DMS53 treated with DMSO at 0.1 percent for 48 hours (cell line): ENCODE data around the gene FBLN2.

Experiments
- DNase-seq: peaks from one replicate; lab custom pipeline; 2025; ENCODE audit not compliant: unreplicated experiment; lab: John Stamatoyannopoulos, UW

The FBLN2 gene

DNA sequence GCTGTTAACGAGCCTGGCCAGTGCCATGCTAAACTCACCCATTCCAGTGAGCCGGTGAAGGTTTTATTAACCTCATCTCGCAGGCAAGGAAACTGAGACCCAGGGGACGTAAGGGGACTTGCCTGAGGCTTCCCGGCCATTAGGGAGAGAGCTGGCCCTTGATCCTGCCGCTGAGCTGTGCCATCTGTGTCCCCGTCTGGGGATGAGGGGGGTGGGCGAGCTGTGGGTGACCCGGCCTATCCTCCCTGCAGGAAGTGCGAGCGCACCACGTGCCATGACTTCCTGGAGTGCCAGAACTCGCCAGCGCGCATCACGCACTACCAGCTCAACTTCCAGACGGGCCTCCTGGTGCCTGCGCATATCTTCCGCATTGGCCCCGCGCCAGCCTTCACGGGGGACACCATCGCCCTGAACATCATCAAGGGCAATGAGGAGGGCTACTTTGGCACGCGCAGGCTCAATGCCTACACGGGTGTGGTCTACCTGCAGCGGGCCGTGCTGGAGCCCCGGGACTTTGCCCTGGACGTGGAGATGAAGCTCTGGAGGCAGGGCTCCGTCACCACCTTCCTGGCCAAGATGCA is 88.5 kb downstream of the FBLN2 start:
- DNase-seq, result no peak

GRCh38 chr3:13637953-13638352 is 89.0 kb downstream of the FBLN2 start:
- no peak for DNase-seq

DNA sequence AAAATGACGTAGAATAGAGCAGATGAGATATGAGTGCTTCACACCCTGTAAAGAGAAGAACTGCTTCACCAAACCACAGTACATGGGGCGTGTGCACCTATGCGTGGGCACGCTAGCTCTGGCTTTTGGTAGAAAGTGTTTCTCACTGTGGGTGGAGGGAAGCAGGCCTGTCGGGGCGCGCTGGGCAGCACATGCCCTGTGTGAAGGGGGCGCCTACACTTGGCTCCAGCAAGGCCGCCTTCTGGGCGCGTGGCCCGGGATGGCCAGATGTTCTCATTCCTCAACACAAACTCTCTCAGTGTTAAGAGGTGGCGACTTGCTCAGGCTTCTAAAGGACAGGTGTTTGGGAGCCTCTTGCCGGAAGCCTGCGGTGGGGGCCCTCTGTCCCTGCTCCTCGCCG is 90.0 kb downstream of the FBLN2 start:
- no peak for DNase-seq

DNA sequence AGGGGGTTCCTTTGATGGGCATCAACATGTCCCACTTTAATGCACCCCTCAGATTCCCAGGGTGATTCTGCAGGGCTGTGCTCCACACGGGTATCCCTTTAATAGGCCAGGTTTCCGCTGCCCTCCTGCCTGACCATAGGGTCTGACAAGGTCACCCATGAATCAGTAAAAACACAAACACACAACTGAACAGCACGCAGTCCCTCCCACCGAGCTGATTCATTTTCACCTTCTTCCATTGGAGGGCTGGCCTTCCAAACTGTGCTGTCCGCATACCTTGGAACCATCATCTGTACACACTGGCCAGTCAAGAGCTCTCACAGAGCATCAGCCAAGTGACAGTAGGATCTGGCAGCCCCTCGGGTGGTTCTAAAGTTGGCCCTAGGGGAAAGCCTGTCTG is 93.7 kb downstream of the FBLN2 start:
- no peak for DNase-seq

GRCh38 chr3:13644341-13645117 is 95.6 kb downstream of the FBLN2 start:
- no peak for DNase-seq

GRCh38 chr3:13645801-13646637 is 97.1 kb downstream of the FBLN2 start:
- no peak for DNase-seq

GRCh38 chr3:13647298-13648059 is 98.6 kb downstream of the FBLN2 start:
- DNase-seq, result no peak

DNA sequence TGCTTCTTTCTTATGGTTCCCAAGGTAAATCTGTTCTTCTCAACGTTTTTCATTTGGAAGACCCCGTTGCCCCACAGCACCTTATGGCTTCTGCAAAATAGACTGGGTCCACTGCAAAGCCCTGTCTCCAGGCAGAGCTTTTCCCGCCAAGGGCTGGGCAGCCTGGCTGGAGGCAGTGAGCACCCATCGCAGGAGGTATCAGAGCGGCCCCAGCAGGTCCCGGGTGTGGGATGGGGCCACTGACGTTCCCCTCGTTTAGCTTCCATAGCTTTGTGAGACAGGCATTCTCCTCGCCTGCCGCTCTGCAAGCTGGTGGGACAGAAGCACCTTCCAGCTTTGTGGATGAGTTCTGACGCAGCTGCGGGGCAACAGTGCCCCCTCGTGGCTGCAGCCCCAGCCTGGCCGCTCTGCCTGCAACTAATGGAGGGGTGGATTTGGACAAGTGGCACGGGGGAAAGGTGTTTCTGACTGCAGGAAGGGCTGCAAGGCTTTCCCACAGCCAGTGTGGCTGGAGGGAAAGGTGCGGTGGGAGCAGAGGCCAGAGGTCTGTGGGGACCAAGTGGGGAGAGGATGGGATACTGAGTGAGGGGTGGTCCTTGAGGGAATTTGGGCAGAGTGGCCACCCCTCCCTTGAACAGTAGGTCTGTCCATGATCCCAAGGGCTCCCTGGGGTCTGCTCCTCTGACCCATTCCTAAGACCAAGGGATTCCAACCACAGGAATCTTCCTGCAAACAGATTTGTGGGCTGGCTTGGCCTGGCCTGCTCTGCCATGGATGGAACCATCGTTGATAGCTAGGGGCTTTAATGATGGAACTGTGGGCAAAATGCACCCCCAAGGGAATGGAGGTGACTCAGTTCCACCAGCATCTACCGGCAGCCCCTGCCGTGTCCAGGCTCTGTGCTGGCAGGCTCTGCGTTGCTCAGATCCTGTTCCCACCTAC is 99.4 kb downstream of the FBLN2 start:
- peak; percentile 1 for DNase-seq

DNA sequence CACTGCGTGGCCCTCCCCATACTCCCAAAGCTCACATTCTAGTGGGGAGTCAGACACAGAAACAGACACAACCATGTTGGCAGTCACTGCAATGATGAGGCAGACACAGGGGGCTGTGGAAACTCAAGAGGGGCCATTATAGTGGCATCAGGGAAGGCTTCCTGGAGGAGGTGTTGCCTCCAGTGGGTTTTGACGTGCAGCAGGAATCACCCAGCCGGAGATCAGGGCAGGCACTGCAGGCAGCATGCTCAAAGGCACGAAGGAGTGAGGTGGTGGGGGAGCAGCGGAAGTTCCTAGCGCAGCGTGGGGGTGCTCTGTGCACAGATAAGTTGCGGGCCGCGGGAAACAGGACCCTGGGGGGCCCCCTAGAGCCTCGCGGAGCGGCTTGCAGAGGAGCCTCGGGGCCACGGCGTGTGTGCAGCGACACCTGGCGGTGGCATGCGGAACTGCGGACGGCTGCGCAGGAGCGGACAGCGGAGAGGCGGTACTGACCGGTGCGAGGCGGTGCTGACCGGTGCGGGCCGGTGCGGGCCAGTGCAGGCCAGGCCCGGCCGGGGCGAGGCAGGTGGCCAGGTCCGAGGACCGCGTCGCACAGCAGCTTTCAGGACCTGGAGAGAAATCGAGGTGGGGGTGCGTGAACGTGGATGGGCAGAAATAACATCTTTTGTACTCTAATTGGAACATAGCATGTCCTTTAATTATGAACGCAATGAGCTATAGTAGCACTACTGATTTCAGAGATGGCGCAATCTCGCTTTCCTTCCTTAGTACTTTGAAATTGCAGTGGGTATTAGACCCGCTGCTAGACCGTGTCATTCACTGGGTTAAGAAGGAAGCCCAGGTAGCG is 101.5 kb downstream of the FBLN2 start:
- DNase-seq, result no peak

GRCh38 chr3:13651057-13651400 is 102.1 kb downstream of the FBLN2 start:
- no peak for DNase-seq

DNA sequence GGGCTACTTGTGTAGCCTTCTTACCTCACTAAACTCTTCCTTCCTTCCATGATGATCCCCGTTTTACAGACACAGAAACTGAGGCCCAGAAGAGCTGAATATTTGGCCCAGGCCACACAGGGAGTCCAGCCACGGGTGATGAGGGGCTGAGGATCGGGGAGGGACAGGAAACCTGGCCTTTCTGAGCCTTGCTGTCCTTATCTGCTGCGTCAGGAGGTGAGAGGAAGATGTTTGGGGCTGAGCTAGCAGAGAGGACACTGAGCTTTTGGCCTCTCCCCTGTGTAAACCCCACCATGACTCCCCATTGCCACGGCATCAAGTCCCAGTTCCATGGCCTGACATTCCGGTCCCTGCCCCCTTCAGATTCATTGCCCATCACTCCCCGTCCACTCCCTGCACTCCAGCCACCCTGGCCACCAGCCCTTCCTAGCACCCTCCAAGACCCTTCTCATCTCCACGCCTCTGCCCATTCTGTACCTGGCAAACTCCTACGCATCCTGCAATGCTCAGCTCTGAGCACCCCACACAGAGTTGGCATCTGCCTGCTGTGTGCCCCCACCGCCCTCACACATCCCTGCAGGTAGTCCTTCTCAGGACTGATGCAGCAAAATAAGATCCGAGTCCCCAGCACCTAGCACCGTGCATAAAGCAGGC is 103.0 kb downstream of the FBLN2 start:
- DNase-seq, result no peak

DNA sequence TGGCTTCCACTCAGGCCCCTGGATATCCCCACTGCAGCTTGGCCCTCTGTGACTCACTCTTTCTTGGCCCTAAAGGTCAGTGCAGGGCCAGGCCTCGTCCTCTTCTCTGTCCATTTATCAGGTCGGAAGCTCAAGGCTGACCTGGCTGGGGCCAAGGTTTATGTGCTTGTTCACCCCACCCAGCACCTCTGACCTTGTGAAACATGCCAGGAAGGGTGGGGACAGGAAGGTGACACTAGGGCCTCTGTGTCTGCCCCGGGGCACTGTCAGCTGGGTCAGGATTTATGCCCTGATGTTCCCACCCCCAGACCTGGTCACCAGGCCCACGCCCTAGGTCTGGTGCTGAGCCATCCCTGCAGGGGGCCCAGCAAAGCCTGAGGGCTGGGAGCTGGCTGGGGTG is 103.8 kb downstream of the FBLN2 start:
- DNase-seq, result no peak

GRCh38 chr3:13653631-13654279 is 104.8 kb downstream of the FBLN2 start:
- DNase-seq, result no peak

DNA sequence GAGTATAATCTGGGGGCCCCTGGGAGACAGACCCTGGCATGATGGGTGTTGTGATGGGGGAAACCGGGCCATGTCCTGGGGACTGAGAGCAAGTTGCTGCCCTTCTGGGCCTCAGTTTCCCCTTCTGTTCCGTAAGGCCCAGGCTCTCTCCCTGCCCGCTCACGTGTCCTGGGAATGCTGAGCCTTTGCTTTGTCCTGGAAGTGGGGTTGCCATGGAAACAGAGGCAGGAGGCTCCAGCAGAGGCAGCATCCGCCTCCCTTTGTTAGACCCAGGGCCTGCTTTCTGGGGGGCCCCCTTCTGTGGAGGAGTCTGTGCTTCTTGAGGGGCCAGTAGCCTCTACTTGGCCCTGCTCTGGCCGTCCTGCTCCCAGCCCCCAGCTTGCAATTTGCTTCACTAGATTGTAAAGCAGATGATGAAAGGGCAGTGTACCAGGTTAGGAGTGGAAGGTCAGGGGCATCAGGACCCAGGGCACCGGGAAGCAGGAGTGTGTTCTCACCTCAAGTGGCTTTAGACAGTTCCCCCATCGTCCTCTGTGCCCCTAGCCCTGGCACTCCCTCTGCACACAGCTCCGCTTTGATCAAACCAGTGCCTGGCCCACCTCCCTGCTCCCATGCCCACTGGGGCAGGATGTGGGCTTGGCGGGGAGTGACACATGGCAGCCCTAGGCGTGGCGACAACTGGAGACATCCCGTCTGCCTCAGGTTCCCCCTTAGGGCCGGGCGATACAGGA is 105.6 kb downstream of the FBLN2 start:
- no peak for DNase-seq

- DNase-seq, result no peak
Measured at GRCh38 chr3:13655061-13655913, 106.4 kb downstream of the FBLN2 start.

- DNase-seq, result no peak
Measured at GRCh38 chr3:13656584-13657301, 107.8 kb downstream of the FBLN2 start.
